GM20000 (cell line): ENCODE data around the gene MRPL37.

Experiments
- DNase-seq: peaks from one replicate; pipeline ENCODE4 v3.0.0; 2012; ENCODE audit warnings: low spot score
- CTCF ChIP-seq: IDR thresholded peaks from 2 replicates; pipeline ENCODE4 v1.5.1; 2012; ENCODE audit warnings: mild to moderate bottlenecking, control low read depth; ENCODE audit errors: extremely low read depth, missing control alignments

MRPL37 gene

GRCh38 chr1:54259546-54260140, 59.7 kb downstream of the MRPL37 start:
- no peak for TF ChIP-seq CTCF
- no peak for DNase-seq

- no peak for DNase-seq
- TF ChIP-seq CTCF, result no peak
Measured at GRCh38 chr1:54260810-54261209, 60.8 kb downstream of the MRPL37 start.

DNA sequence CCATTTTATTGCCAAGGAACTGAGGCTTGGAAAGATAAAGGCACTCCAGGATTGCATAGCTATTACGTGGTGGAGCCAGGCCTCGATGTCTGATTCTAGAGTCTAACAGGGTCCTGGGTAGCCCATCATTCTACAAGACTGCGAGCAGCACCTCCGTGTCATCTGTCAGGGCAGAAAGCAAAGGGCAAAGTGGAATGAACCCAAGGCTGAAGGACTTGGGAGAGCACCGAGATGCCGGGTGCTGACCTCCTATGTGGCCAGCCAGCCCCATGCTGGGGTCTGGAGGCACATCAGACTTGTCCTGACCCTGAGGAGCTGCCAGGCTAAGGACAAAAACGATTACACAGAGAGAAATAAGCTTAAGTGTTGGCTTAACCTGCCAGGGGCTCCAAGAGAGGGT, 62.3 kb downstream of the MRPL37 start:
- no peak for TF ChIP-seq CTCF
- no peak for DNase-seq

DNA sequence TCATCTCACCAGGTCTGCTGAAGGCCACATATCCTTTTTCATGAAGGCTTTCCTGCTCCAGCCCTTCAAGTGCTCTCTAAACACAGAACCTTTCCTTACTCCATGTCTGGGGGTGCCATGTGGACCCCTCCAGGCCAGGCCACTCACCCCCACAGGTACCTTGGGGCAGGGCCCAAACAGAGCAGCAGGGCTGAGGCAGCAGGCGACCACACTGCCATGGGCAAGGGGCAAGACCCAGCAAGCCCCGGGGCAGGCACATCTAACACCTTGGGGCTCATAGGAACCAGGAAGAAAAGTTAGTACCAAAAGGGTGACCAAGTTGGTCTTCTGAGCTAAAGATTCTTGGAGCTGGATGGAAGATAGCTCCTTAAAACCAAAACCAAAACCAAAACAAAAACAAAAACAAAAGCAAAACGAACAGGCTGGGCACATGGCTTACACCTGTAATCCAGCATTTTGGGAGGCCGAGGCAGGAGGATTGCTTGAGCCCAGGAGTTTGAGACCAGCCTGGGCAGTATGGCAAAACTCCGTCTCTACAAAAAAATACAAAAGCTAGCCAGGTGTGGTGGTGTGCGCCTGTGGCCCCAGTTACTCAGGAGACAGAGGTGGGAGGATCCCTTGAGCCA, 63.7 kb downstream of the MRPL37 start:
- DNase-seq, result no peak
- no peak for TF ChIP-seq CTCF

- DNase-seq, result no peak
- no peak for TF ChIP-seq CTCF
Measured at GRCh38 chr1:54265126-54265525, 65.2 kb downstream of the MRPL37 start.

DNA sequence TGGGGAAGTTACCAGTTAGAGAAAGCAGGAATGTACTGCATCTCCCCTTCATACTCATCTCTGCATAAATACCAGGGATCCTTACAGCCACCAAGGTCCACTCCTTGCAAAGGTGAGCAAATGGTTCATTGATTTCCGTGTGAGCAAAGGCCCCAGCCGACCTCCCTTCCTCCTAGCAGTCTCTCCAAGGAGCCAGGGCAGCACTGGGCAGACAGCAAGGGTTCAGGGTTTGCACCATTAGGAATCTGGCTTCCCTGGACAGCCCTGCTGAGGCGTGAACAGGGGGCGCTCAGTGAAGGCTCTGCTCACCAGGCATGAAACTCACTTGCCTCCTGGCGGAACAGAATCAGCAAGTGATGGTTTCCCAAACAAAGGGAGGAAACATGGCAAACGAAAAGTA, 65.7 kb downstream of the MRPL37 start:
- no peak for TF ChIP-seq CTCF
- DNase-seq, result no peak

GRCh38 chr1:54266195-54266594, 66.2 kb downstream of the MRPL37 start:
- DNase-seq, result no peak
- TF ChIP-seq CTCF, result no peak
